Activated CD4-positive, alpha-beta T cell treated with anti-CD3 and anti-CD28 coated beads, Interleukin-2, amount 10 ng/mL, durations not matched to agents 7 days and 5 days (primary cell): ENCODE measurements around the gene SPECC1L. TPM values are rescaled to one million over a fixed set of nuclear protein-coding genes. Genes with fewer than 3 reads are reported as not detected.
"Not testable (repeated sequence)": the region's sequence is repeated elsewhere in the genome, so short reads cannot be mapped to it uniquely, and the experiment has no call there.

ENCODE experiments used
- CTCF ChIA-PET: fragments of 350-600 bp; sonication (Branson Sonifier 250); formaldehyde crosslinking; loops from one replicate; lab custom pipeline; 2021; ENCODE audit warnings: antibody characterized with exemption; lab: Charles Lee
- POLR2A ChIA-PET: fragments of 350-600 bp; sonication (Branson Sonifier 250); formaldehyde crosslinking; loops from one replicate; lab custom pipeline; 2021; ENCODE audit warnings: antibody characterized with exemption; lab: Charles Lee
- DNase-seq: peaks from one replicate; pipeline ENCODE4 v3.0.0-alpha.2; 2020
- H3K27ac Mint-ChIP-seq: one replicate; pipeline ENCODE4 v1.8.0; 2021; ENCODE audit warnings: mild to moderate bottlenecking, moderate library complexity, mixed read lengths
- H3K27me3 Mint-ChIP-seq: one replicate; pipeline ENCODE4 v1.8.0; 2021; ENCODE audit warnings: mixed read lengths
- H3K36me3 Mint-ChIP-seq: one replicate; pipeline ENCODE4 v1.8.0; 2021; ENCODE audit warnings: low read depth, mixed read lengths
- H3K4me1 Mint-ChIP-seq: one replicate; pipeline ENCODE4 v1.8.0; 2021; ENCODE audit warnings: mixed read lengths
- H3K4me3 Mint-ChIP-seq: one replicate; pipeline ENCODE4 v1.8.0; 2021; ENCODE audit warnings: mild to moderate bottlenecking, moderate library complexity, mixed read lengths
- H3K9me3 Mint-ChIP-seq: one replicate; pipeline ENCODE4 v1.8.0; 2021; ENCODE audit warnings: mixed read lengths
- total RNA-seq, 2 experiments: library from RNA; stranded (reverse); gene quantifications; one replicate each; pipeline ENCODE4 v1.2.3, GENCODE V29; 2021

Gene SPECC1L
- total RNA-seq, 2 experiments from 2014 or later = 53.1 to 59.5 TPM

DNA sequence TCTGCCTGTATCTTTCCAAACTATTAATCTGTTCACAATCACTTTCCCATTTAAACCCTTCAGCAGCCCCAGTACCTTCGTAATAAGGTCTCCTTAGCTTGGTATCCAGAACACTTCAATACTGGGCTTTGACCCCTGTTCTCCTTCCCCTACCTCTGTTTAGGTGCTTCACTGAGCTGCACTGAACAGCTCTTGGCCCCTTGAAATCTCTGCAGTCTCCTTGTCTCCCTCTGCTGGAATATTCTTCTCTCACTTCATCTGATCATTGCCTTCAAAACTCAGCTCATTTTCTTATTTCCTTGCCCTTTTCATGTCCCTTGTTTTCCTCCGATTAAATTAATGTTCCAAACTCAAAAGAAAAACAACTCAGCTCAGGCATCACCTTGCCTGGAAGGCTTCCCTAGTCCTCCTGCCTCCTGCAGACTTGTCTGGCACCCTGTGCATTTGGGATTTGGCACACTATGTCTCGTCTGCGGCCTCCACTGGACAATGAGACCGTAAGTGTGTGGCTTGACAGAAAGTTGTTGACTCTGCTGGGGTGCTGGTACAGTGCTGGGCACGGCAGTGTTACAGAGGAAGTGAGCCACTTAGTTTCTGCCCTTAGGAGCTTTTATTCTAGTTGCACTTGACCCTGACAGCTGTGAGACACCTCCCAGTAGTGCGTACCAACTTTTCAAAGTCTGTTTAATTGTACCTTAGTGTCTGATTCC is 4.2 kb downstream of the SPECC1L start:
- H3K4me3 Mint-ChIP-seq, DNase-seq, CTCF ChIA-PET, POLR2A ChIA-PET, H3K27me3 Mint-ChIP-seq, H3K27ac Mint-ChIP-seq, H3K9me3 Mint-ChIP-seq: not testable (repeated sequence)
- peaks cover 45% of the 10 kb centered on the region for H3K4me1 Mint-ChIP-seq
- H3K36me3 Mint-ChIP-seq = peaks cover 16% of the 10 kb centered on the region

DNA sequence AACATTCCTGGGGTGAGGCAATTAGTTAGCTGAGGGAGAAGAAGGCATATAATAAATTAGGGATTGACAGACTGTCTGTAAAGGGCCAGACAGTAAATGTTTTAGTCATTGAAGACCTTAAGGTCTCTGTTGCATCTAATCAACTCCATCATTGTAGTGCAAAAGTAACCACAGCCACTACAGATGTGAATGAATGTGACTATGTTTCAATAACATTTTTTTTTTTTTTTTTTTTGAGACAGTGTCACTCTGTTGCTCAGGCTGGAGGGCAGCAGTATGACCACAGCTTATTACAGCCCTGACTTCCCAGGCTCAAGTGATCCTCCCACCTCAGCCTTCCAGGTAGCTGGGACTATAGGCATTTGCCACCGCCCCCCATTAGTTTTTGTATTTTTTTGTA is 9.7 kb downstream of the SPECC1L start:
- H3K27me3 Mint-ChIP-seq, H3K4me3 Mint-ChIP-seq, POLR2A ChIA-PET, H3K9me3 Mint-ChIP-seq, CTCF ChIA-PET, DNase-seq, H3K27ac Mint-ChIP-seq: not testable (repeated sequence)
- Mint-ChIP-seq H3K36me3 (peaks cover 21% of the 10 kb centered on the region), H3K4me1 (peaks cover 44% of the 10 kb centered on the region)

GRCh38 chr22:24282401-24282800 is 11.8 kb downstream of the SPECC1L start:
- ChIA-PET POLR2A (no interaction called here), CTCF (interaction anchor here (0.6 to 1.2 kb wide), 2 partner anchors 11 to 22 kb away, joined by 3 to 4 read pairs; no protein-coding TSS in a partner anchor)
- Mint-ChIP-seq H3K4me1 (peaks cover 50% of the 10 kb centered on the region), H3K36me3 (peaks cover 12% of the 10 kb centered on the region), H3K27me3 (peaks cover 4% of the 10 kb centered on the region), H3K4me3 (no peak overlapping the region), H3K9me3 (no peaks in the 10 kb centered on the region), H3K27ac (no peak overlapping the region)
- no peak for DNase-seq

GRCh38 chr22:24284747-24285203 is 14.1 kb downstream of the SPECC1L start:
- peaks cover 45% of the 10 kb centered on the region for H3K4me1 Mint-ChIP-seq
- no peak overlapping the region for H3K27ac Mint-ChIP-seq
- H3K4me3 Mint-ChIP-seq = no peak overlapping the region
- CTCF ChIA-PET = interaction anchor here (0.6 kb wide), 1 partner anchor 757 kb away, joined by 3 read pairs; no protein-coding TSS in a partner anchor
- H3K27me3 Mint-ChIP-seq = peaks cover 4% of the 10 kb centered on the region
- POLR2A ChIA-PET = no interaction called here
- H3K36me3 Mint-ChIP-seq = peaks cover 13% of the 10 kb centered on the region
- no peak for DNase-seq
- H3K9me3 Mint-ChIP-seq = no peaks in the 10 kb centered on the region

DNA sequence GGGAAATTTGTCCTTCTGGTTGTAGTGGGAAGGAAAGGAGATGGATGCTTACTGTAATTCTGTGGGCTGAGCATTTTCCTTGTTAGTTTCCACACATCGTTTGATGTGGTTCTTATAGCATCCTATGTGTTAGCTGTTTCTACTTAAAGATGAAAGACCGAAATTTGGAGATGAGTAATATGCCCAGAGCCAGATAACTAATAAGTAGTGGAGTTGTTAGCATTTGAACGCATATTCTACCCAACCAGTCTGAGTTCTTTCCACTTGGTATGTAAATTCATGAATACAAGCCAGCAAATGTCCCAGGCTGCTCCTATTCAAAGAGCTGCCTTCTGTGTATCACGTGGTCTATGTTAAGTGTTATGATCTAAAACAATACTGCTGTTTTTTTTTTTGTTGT is 14.6 kb downstream of the SPECC1L start:
- ChIA-PET CTCF (interaction anchor here (0.6 to 1.4 kb wide), 2 partner anchors 55 to 757 kb away, joined by 3 read pairs; no protein-coding TSS in a partner anchor), POLR2A (no interaction called here)
- Mint-ChIP-seq H3K4me1 (peaks cover 47% of the 10 kb centered on the region), H3K9me3 (no peaks in the 10 kb centered on the region), H3K27me3 (peaks cover 4% of the 10 kb centered on the region), H3K4me3 (no peak overlapping the region), H3K27ac (peak overlapping the region; percentile 4), H3K36me3 (peaks cover 13% of the 10 kb centered on the region)
- DNase-seq = peak; percentile 8

- CTCF ChIA-PET, DNase-seq, H3K27me3 Mint-ChIP-seq, H3K36me3 Mint-ChIP-seq, H3K4me3 Mint-ChIP-seq, H3K9me3 Mint-ChIP-seq, POLR2A ChIA-PET, H3K27ac Mint-ChIP-seq: not testable (repeated sequence)
- peaks cover 37% of the 10 kb centered on the region for H3K4me1 Mint-ChIP-seq
Measured at GRCh38 chr22:24287212-24287611, 16.6 kb downstream of the SPECC1L start.

- CTCF ChIA-PET, DNase-seq, H3K4me3 Mint-ChIP-seq, H3K27me3 Mint-ChIP-seq, H3K36me3 Mint-ChIP-seq, H3K9me3 Mint-ChIP-seq, POLR2A ChIA-PET, H3K27ac Mint-ChIP-seq: not testable (repeated sequence)
- peaks cover 34% of the 10 kb centered on the region for H3K4me1 Mint-ChIP-seq
Measured at GRCh38 chr22:24287801-24288200, 17.2 kb downstream of the SPECC1L start.

DNA sequence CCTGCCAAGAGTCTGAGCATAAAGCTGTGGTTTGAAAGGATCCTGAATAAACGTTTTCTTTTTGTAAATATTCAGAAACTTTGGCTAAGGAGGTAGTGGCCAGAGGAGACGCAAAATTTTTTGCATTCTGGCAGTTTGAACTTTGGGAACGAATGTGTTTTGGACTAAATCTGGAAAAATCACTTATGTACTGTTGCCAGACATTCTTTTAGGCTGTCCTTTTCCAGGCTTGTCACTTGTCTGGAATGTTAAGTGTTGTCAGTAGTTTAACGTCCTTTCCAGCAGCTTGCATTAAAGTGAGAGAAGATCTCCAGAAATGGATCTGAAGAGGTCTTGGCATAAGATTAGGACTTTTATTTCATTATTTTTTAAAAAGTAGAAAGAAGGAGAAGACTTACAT is 18.5 kb downstream of the SPECC1L start:
- H3K9me3 Mint-ChIP-seq = no peaks in the 10 kb centered on the region
- H3K4me1 Mint-ChIP-seq = peaks cover 30% of the 10 kb centered on the region
- DNase-seq = no peak
- CTCF ChIA-PET = interaction anchor here (0.7 to 1.2 kb wide), 2 partner anchors 99 to 132 kb away, joined by 3 to 5 read pairs; no protein-coding TSS in a partner anchor
- no peak overlapping the region for H3K4me3 Mint-ChIP-seq
- POLR2A ChIA-PET = no interaction called here
- H3K27ac Mint-ChIP-seq = no peak overlapping the region
- peaks cover under 1% of the 10 kb centered on the region for H3K27me3 Mint-ChIP-seq
- peaks cover 4% of the 10 kb centered on the region for H3K36me3 Mint-ChIP-seq

GRCh38 chr22:24289741-24290163 is 19.1 kb downstream of the SPECC1L start:
- H3K27me3 Mint-ChIP-seq = no peaks in the 10 kb centered on the region
- CTCF ChIA-PET = interaction anchor here (0.7 to 1.2 kb wide), 2 partner anchors 100 to 133 kb away, joined by 3 to 5 read pairs; no protein-coding TSS in a partner anchor
- H3K27ac Mint-ChIP-seq = no peak overlapping the region
- H3K36me3 Mint-ChIP-seq = peaks cover 3% of the 10 kb centered on the region
- H3K4me3 Mint-ChIP-seq = no peak overlapping the region
- POLR2A ChIA-PET = no interaction called here
- H3K4me1 Mint-ChIP-seq = peaks cover 26% of the 10 kb centered on the region
- DNase-seq = no peak
- H3K9me3 Mint-ChIP-seq = no peaks in the 10 kb centered on the region

DNA sequence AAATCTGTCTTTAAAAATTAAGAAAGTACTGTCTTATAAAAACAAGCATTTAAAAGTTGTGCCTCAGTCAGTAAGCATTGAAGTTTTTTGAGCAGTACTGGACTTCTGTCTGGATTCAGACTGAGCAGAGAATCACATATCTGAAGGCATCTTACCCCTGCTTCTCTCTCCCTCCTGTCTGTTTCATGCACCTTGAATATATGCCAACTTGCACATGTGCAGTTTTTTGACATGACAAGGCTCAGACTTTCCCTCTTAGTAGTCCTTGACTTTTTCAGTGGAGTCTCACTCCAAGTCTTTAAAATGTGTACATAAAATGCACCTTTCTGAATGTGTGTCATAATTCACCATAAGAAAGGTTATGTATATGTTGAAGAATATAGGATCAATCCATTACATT is 19.8 kb downstream of the SPECC1L start:
- no peak for DNase-seq
- H3K4me1 Mint-ChIP-seq = peaks cover 19% of the 10 kb centered on the region
- no peak overlapping the region for H3K27ac Mint-ChIP-seq
- POLR2A ChIA-PET = no interaction called here
- H3K27me3 Mint-ChIP-seq = no peaks in the 10 kb centered on the region
- H3K9me3 Mint-ChIP-seq = no peaks in the 10 kb centered on the region
- no peak overlapping the region for H3K4me3 Mint-ChIP-seq
- peaks cover 3% of the 10 kb centered on the region for H3K36me3 Mint-ChIP-seq
- CTCF ChIA-PET = no interaction called here

DNA sequence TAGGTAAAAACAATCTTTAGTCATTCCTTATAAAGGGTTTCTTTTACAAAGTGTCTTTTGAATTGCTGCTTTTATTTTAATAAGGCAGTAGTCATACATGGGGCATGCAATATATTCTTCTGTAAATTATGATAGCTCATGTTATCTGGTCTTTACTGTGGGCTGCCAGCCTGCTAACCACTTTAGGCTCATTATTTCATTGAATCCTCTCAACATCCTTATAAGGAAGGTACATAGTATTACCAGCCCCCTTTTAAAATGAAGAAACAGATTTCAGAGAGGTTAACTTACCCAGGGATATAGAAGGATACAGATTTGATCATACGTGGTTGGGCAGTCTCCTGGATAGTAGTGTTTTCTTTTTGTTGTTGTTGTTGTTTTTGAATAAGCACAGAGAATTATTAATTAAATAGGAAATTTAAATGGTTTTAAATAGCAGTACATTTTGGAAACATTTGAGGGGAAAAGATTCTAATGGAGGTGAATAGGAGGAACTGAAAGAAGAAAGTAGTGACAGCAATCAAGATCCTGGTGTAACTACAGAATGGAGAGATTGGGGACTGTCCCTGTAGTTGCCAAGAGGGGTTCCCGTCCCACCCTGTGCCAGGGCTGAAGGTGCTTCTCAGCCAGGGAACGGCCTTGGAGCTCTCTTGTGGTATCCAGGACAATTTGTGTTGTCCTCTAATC is 21.0 kb downstream of the SPECC1L start:
- Mint-ChIP-seq H3K36me3 (peaks cover 3% of the 10 kb centered on the region), H3K4me3 (no peak overlapping the region), H3K9me3 (no peaks in the 10 kb centered on the region), H3K4me1 (peaks cover 7% of the 10 kb centered on the region), H3K27me3 (no peaks in the 10 kb centered on the region), H3K27ac (no peak overlapping the region)
- no peak for DNase-seq
- ChIA-PET POLR2A (no interaction called here), CTCF (interaction anchor here (0.6 to 1.0 kb wide), 2 partner anchors 14 to 20 kb away, joined by 3 to 4 read pairs; no protein-coding TSS in a partner anchor)

- H3K9me3 Mint-ChIP-seq, H3K27ac Mint-ChIP-seq, CTCF ChIA-PET, POLR2A ChIA-PET, H3K36me3 Mint-ChIP-seq, DNase-seq, H3K4me1 Mint-ChIP-seq, H3K4me3 Mint-ChIP-seq, H3K27me3 Mint-ChIP-seq: not testable (repeated sequence)
Measured at GRCh38 chr22:24292202-24292830, 21.7 kb downstream of the SPECC1L start.

DNA sequence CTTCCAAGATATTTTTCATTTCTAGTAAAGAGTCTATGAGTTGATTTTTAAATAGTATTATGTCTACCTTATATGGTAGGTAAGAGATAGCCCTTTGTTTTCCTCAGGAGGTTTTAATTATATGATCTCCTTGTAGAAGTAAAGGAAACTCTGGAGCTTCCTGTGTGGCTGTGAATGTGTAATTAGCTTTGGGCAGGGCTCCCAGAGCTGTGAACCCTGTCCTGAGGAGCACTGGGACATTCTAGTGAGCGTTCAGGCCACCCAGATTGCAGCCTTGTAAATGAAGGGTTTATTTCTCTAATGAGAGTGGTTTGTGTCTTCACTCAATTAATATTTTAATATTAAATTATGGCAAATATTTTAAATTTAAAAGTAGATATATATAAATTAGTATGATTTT is 24.3 kb downstream of the SPECC1L start:
- H3K36me3 Mint-ChIP-seq, DNase-seq, POLR2A ChIA-PET, H3K27me3 Mint-ChIP-seq, CTCF ChIA-PET, H3K27ac Mint-ChIP-seq, H3K9me3 Mint-ChIP-seq, H3K4me3 Mint-ChIP-seq: not testable (repeated sequence)
- H3K4me1 Mint-ChIP-seq = peaks cover 13% of the 10 kb centered on the region
